Activated CD4-positive, alpha-beta T cell treated with anti-CD3 and anti-CD28 coated beads, Interleukin-2, amount 10 ng/mL, durations not matched to agents 7 days and 5 days (primary cell): ENCODE data around the gene HPS5. TPM values are rescaled to one million over a fixed set of nuclear protein-coding genes. Genes with fewer than 3 reads are reported as not detected.
A peak's percentile ranks its signal among the peaks of the same experiment; 100 is the strongest.
"Not testable (repeated sequence)": the region's sequence is repeated elsewhere in the genome, so short reads cannot be mapped to it uniquely, and the experiment has no call there.

Experiments
- CTCF ChIA-PET: fragments of 350-600 bp; sonication (Branson Sonifier 250); formaldehyde crosslinking; loops from one replicate; lab custom pipeline; 2021; ENCODE audit warnings: antibody characterized with exemption; lab: Charles Lee
- POLR2A ChIA-PET: fragments of 350-600 bp; sonication (Branson Sonifier 250); formaldehyde crosslinking; loops from one replicate; lab custom pipeline; 2021; ENCODE audit warnings: antibody characterized with exemption; lab: Charles Lee
- DNase-seq: peaks from one replicate; pipeline ENCODE4 v3.0.0-alpha.2; 2020
- H3K27ac Mint-ChIP-seq: one replicate; pipeline ENCODE4 v1.8.0; 2021; ENCODE audit warnings: mild to moderate bottlenecking, moderate library complexity, mixed read lengths
- H3K27me3 Mint-ChIP-seq: one replicate; pipeline ENCODE4 v1.8.0; 2021; ENCODE audit warnings: mixed read lengths
- H3K36me3 Mint-ChIP-seq: one replicate; pipeline ENCODE4 v1.8.0; 2021; ENCODE audit warnings: low read depth, mixed read lengths
- H3K4me1 Mint-ChIP-seq: one replicate; pipeline ENCODE4 v1.8.0; 2021; ENCODE audit warnings: mixed read lengths
- H3K4me3 Mint-ChIP-seq: one replicate; pipeline ENCODE4 v1.8.0; 2021; ENCODE audit warnings: mild to moderate bottlenecking, moderate library complexity, mixed read lengths
- H3K9me3 Mint-ChIP-seq: one replicate; pipeline ENCODE4 v1.8.0; 2021; ENCODE audit warnings: mixed read lengths
- total RNA-seq, 2 experiments: library from RNA; stranded (reverse); gene quantifications; one replicate each; pipeline ENCODE4 v1.2.3, GENCODE V29; 2021

HPS5 gene
- total RNA-seq, 2 experiments from 2014 or later, result 17.6 TPM

DNA sequence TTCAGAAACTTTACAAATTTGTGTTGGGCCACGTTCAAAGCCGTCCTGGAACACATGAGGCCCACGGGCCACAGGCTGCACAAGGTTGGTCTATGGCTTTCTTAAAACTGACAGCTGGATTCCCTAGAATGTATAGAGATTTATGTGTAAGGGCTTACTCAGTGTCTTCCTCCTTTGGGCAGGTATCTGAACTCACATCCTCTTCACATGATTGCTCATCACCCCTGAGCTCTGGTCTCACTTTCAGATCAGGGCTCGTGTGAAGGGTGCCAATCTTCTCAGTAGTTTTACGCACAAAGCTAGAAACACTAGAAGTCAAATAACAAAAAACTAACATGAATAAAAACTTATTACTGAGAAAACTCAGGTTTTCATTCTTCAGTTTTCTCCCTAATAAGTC is 27.1 kb downstream of the HPS5 start:
- peaks cover 7% of the 10 kb centered on the region for H3K4me1 Mint-ChIP-seq
- no peaks in the 10 kb centered on the region for H3K9me3 Mint-ChIP-seq
- no peaks in the 10 kb centered on the region for H3K27me3 Mint-ChIP-seq
- ChIA-PET CTCF (interaction anchor here (0.9 to 1.7 kb wide), 8 partner anchors 9 to 427 kb away, joined by 3 to 7 read pairs (median 3); partner anchors contain the start of gene SAA2), POLR2A (no interaction called here)
- H3K4me3 Mint-ChIP-seq, result no peak overlapping the region
- H3K36me3 Mint-ChIP-seq, result peaks cover 67% of the 10 kb centered on the region
- H3K27ac Mint-ChIP-seq, result no peak overlapping the region
- DNase-seq, result no peak

DNA sequence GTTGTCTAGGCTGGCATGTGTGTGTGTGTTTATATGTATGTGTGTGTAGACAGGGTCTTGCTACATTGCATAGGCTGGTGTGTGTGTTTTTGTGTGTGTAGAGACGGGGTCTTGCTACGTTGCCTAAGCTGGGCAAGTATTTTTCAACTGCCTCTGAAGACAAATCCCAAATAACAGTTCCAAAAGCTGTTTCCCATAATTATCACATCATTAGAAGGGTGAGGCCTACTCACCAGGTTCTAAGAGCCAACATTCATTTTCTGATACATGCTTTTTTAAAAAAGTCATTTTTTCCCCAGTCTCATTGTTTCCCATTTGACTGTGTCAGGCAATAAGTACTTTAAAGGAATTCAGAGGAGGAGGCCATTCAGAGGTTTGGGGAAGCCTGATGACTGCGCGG is 33.0 kb downstream of the HPS5 start:
- H3K9me3 Mint-ChIP-seq, result no peaks in the 10 kb centered on the region
- ChIA-PET POLR2A (no interaction called here), CTCF (interaction anchor here (1.1 kb wide), 1 partner anchor 24 kb away, joined by 6 read pairs; no protein-coding TSS in a partner anchor)
- no peak for DNase-seq
- H3K4me3 Mint-ChIP-seq, result no peak overlapping the region
- no peak overlapping the region for H3K27ac Mint-ChIP-seq
- H3K4me1 Mint-ChIP-seq, result no peaks in the 10 kb centered on the region
- no peaks in the 10 kb centered on the region for H3K27me3 Mint-ChIP-seq
- H3K36me3 Mint-ChIP-seq, result peaks cover 55% of the 10 kb centered on the region

DNA sequence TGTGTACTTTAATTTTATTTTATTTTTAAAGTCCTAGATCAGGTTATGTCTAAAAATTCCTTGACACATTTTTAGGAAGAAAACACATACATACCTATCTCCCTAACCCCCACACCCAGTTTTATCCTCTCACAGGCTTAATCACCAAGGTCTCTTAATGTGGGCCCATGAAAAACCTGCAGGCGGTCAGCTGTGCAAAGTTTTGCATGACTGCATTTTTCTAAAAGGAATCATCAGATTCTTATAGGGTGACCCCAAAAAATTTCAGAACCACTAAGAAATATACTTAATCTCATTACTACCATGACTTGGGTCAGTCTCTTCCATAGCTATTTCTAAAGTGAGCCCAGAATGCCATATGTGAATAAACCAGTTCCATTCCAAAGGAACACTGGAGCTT is 36.1 kb downstream of the HPS5 start:
- POLR2A ChIA-PET, result no interaction called here
- no peaks in the 10 kb centered on the region for H3K9me3 Mint-ChIP-seq

DNA sequence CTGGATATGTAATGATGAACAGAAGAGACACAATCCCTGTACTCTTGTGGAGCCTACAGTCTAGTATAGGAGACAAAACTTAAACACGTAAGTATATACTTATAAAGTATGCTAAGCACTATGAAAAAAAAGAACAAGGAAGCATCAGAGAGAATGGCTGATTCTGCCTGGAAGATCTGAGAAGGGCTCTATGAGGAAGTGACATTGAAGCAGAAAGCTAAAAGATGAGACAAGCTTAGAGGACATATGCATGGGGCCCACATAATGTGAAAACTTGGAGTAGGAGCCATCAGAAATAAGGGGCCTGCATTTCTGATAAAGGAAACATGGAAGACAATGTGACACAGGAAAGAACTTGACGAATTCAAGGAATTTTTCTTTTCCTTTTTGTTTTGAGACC is 39.3 kb downstream of the HPS5 start:
- peak overlapping the region; percentile 72 for H3K27ac Mint-ChIP-seq

More for the DNA sequence above, 36.1 kb downstream of the HPS5 start:
- H3K27ac Mint-ChIP-seq, result no peak overlapping the region
- CTCF ChIA-PET, result interaction anchor here (1.5 to 2.2 kb wide), 3 partner anchors 8 to 479 kb away, joined by 4 to 7 read pairs (median 4); no protein-coding TSS in a partner anchor
- no peak overlapping the region for H3K4me3 Mint-ChIP-seq
- no peak for DNase-seq
- peaks cover 51% of the 10 kb centered on the region for H3K36me3 Mint-ChIP-seq
- no peaks in the 10 kb centered on the region for H3K27me3 Mint-ChIP-seq
- peaks cover 11% of the 10 kb centered on the region for H3K4me1 Mint-ChIP-seq

DNA sequence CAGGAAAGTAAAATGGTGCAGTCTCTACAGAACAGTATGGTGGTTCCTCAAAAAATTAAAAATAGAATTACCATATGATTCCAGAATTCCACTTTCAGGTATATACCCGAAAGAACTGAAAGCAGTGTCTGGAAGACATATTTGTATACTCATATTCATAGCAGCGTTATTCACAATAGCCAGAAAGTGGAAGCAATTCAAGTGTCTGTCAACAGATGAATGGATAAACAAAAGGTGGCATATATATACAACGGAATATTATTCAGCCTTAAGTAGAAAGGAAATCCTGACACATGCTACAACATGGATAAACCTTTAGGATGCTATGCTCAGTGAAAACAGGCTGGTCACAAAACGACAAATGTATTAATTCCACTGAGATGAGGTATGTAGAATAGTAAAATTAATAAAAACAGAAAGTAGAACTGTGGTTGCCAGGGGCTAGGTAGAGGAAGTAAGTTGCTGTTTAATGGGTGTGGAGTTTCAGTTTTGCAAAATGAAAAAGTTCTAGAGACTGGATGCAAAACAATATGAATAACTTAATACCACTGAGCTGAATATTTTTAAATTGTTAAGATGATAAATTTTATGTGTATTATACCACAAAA is 41.4 kb downstream of the HPS5 start:
- Mint-ChIP-seq H3K27me3 (no peaks in the 10 kb centered on the region), H3K9me3 (peaks cover 1% of the 10 kb centered on the region), H3K27ac (peak overlapping the region; percentile 89), H3K4me3 (peak overlapping the region; percentile 51), H3K36me3 (peaks cover 48% of the 10 kb centered on the region), H3K4me1 (peaks cover 28% of the 10 kb centered on the region)
- CTCF ChIA-PET, result no interaction called here
- POLR2A ChIA-PET, result no interaction called here
- DNase-seq, result no peak

More for the DNA sequence above, 39.3 kb downstream of the HPS5 start:
- DNase-seq, result no peak
- POLR2A ChIA-PET, result no interaction called here
- Mint-ChIP-seq H3K4me1 (peaks cover 28% of the 10 kb centered on the region), H3K27me3 (no peaks in the 10 kb centered on the region), H3K4me3 (no peak overlapping the region), H3K9me3 (no peaks in the 10 kb centered on the region), H3K36me3 (peaks cover 56% of the 10 kb centered on the region)
- CTCF ChIA-PET, result interaction anchor here (1.2 kb wide), 1 partner anchor 12 kb away, joined by 3 read pairs; no protein-coding TSS in a partner anchor

DNA sequence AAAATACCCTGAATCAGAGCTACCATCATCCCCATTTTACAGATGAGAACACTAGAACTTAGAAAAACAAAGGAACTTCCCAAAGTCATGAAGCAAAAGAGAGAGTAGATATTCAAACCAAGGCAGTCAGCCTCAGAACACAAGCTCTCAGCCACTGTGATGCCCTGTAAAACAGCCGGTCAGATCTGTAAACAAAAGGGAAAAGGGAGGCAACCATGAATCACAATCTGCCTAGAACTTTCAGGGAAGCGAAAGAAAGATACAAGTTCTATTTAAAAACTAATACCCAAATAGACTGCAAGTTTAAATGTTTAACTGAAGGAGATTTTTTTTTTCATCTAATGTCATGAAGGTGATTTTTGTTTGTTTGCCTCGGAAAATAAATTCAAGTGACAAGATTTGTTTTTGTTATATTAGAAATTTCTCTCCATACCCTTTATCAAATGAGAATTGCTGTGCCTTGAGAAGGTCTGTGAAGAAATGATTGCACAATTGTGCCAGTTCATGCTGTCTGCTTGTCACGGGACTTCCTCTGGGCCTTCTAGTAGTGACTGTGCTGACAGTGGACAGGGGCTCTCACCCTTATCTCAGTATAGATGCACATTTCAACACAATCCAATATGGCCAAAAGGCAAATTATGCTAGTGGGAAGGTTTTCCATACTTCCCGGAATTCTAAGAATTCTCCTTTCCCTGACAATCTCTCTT is 44.2 kb downstream of the HPS5 start:
- POLR2A ChIA-PET, result no interaction called here
- Mint-ChIP-seq H3K27ac (no peak overlapping the region), H3K27me3 (no peaks in the 10 kb centered on the region), H3K36me3 (peaks cover 35% of the 10 kb centered on the region), H3K9me3 (peaks cover 7% of the 10 kb centered on the region), H3K4me1 (peaks cover 28% of the 10 kb centered on the region), H3K4me3 (no peak overlapping the region)
- DNase-seq, result no peak
- CTCF ChIA-PET, result interaction anchor here (1.1 to 1.3 kb wide), 2 partner anchors 9 to 18 kb away, joined by 4 read pairs; no protein-coding TSS in a partner anchor

DNA sequence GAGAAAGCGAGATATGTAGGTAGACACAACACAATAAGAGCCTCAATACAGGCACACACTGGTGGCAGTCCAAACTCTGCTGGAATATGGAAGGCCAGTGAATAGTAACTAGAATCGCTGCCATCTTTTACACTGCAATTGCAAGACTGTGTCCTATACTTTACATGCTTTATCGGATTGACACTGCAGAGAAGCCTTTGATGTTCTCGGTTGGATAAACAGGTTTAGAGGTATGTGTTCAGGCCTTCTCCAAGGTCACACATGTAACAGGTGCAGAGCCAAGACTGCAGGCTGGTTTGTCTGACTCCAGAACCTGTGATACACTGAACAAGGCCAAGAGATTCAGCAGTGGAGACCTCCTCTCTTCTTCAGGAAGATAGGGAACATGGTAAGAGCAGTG is 50.7 kb downstream of the HPS5 start:
- Mint-ChIP-seq H3K36me3 (no peaks in the 10 kb centered on the region), H3K27ac (no peak overlapping the region), H3K9me3 (peaks cover 7% of the 10 kb centered on the region), H3K4me1 (peaks cover 11% of the 10 kb centered on the region), H3K27me3 (no peaks in the 10 kb centered on the region), H3K4me3 (no peak overlapping the region)
- CTCF ChIA-PET, result no interaction called here
- DNase-seq, result no peak
- POLR2A ChIA-PET, result no interaction called here

DNA sequence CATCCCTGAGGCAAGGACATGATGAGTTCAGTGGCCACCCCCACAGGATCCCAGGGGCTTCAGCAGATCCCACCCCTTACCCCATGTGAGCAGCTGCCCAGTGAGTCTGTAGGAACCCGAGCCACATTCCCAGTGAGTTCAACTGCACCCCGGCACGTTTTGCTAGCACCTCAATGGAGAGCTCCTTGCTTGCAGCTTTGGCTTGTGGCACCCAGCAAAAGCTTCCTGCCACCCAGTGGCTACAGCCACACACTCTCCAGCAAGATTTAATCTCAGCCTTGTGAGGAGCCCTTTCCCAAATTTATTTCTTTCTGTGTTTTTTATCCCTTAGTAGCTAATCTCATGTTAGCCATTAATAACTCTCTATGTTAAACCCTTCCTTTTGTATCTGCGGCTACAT is 51.8 kb downstream of the HPS5 start:
- no peaks in the 10 kb centered on the region for H3K27me3 Mint-ChIP-seq
- no peak overlapping the region for H3K27ac Mint-ChIP-seq
- POLR2A ChIA-PET, result no interaction called here
- CTCF ChIA-PET, result no interaction called here
- DNase-seq, result no peak
- peaks cover 20% of the 10 kb centered on the region for H3K4me1 Mint-ChIP-seq
- no peak overlapping the region for H3K4me3 Mint-ChIP-seq
- no peaks in the 10 kb centered on the region for H3K36me3 Mint-ChIP-seq
- H3K9me3 Mint-ChIP-seq, result peaks cover 1% of the 10 kb centered on the region

DNA sequence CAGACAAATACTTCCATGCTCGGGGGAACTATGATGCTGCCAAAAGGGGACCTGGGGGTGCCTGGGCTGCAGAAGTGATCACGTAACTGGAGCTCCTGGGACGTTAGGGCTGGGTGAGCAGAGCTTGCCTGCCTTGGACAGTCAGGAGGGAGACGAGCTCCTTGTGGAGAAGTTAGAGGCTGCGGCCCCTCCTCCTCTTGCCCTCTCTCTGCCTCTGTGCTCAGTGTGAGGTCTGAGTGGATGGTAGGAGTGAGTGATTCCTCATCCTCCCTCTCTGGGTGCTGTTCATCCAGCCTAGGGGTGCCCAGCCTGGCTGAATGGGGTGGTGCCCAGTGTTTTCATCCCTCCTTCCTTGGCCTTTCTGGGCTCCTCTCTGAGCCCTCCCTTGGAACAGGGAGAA is 52.7 kb downstream of the HPS5 start:
- H3K27ac Mint-ChIP-seq, H3K36me3 Mint-ChIP-seq, H3K27me3 Mint-ChIP-seq, H3K9me3 Mint-ChIP-seq, POLR2A ChIA-PET, H3K4me3 Mint-ChIP-seq, DNase-seq: not testable (repeated sequence)
- CTCF ChIA-PET, result interaction anchor here (0.6 kb wide), 1 partner anchor 279 kb away, joined by 3 read pairs; no protein-coding TSS in a partner anchor
- H3K4me1 Mint-ChIP-seq, result peaks cover 26% of the 10 kb centered on the region

DNA sequence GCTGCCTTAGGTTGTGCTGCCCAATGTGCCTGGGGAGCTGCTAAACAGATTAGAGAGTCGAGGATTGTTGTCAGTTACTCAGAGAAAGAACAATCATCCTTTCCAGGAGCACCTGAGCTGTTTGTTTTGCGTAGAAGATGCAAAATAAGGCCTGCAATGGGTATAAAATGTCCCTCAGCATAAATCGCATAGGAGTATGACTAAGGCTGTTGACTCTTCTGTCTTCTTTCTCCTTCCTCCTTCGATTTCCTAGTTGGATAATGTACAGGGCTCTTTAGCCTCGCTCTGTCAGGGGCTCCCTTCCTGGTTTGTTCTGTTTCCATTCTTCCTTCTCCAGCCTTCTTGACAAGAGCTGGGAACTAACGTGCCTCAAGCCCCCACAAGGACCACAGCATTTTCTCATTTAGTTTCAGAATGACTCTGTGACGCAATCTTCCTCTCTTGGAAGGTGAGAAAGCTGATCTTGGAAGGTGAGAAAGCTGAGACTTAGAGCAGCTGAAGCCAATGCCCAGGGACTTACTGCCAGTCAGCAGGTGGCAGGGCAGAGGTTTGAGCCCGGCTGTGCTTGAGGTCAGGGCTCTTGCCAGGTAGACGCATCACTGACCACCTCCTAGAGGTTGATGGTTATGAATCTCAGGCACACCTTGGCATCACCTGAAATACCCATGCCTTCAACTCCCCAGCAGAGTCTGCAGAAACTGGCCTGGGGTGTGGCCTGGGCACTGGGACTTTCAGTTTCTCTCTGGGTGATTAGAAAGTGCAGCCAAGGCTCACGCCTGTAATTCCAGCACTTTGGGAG is 54.4 kb downstream of the HPS5 start:
- DNase-seq, CTCF ChIA-PET, H3K9me3 Mint-ChIP-seq, H3K36me3 Mint-ChIP-seq, H3K27me3 Mint-ChIP-seq: not testable (repeated sequence)
- Mint-ChIP-seq H3K27ac (peak overlapping the region; percentile 83), H3K4me1 (peaks cover 32% of the 10 kb centered on the region), H3K4me3 (peak overlapping the region; percentile 33)
- POLR2A ChIA-PET, result interaction anchor here (1.1 kb wide), 1 partner anchor 21 kb away, joined by 3 read pairs; no protein-coding TSS in a partner anchor

DNA sequence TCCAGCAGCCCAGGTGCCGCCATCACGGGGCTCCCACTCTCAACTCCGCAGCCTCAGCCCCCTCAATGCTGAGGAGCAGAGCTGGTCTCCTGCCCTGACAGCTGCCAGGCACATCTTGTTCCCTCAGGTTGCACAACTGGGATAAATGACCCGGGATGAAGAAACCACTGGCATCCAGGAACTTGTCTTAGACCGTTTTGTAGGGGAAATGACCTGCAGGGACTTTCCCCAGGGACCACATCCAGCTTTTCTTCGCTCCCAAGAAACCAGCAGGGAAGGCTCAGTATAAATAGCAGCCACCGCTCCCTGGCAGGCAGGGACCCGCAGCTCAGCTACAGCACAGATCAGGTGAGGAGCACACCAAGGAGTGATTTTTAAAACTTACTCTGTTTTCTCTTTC is 56.0 kb downstream of the HPS5 start, which contains the start of gene SAA1:
Gene SAA1, plus strand, starts transcription at position 316 of the 400 bp plus-strand sequence. CDS start 624 bp downstream, outside the sequence.
- ChIA-PET POLR2A (no interaction called here), CTCF (no interaction called here)
- peaks cover 3% of the 10 kb centered on the region for H3K27me3 Mint-ChIP-seq
- H3K36me3 Mint-ChIP-seq, result no peaks in the 10 kb centered on the region
- no peak for DNase-seq
- H3K9me3 Mint-ChIP-seq, result no peaks in the 10 kb centered on the region
- peaks cover 32% of the 10 kb centered on the region for H3K4me1 Mint-ChIP-seq
- no peak within 1 kb of the TSS for H3K4me3 Mint-ChIP-seq
- H3K27ac Mint-ChIP-seq, result no peak within 1 kb of the TSS

DNA sequence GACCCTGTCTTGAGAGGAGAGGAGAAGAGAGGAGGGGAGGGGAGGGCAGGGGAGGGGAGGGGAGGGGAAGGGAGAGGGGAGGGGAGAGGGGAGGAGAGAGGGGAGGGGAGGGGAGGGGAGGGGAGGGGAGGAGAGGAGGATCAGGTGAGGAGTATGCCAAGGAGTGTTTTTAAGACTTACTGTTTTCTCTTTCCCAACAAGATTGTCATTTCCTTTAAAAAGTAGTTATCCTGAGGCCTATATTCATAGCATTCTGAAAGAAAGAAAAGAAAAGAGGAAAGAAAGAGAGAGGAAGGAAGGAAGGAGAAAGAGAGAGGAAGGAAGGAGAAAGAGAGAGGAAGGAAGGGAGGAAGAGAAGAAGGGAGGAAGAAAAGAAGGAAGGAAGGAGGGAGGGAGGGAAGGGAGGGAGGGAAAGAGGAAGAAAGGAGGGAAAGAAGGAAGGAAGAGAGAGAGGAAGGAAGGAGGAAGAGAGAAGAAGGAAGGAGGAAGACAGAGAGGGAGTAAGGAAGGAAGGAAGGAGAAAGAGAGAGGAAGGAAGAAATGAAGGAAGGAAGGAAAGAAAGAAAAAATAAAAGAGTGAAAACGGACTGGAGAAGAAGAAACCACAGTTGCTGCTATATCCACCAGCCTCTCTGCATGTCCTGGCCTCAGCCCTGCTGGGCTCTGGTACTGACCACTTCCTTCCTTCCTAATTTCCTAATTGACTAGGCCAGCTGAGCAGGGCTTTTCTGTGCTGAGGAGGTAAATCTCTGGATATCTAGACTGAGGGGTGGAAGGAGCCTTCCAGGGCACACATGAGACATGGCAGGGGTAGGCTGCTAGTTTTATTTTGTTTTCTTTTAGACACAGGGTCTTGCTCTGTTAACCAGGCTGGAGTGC is 57.0 kb downstream of the HPS5 start:
- H3K36me3 Mint-ChIP-seq, result no peaks in the 10 kb centered on the region
- ChIA-PET POLR2A (no interaction called here), CTCF (interaction anchor here (0.8 kb wide), 1 partner anchor 21 kb away, joined by 3 read pairs; no protein-coding TSS in a partner anchor)
- peaks cover 3% of the 10 kb centered on the region for H3K27me3 Mint-ChIP-seq
- DNase-seq, result no peak
- H3K27ac Mint-ChIP-seq, result no peak overlapping the region
- H3K9me3 Mint-ChIP-seq, result no peaks in the 10 kb centered on the region
- H3K4me3 Mint-ChIP-seq, result no peak overlapping the region
- H3K4me1 Mint-ChIP-seq, result peaks cover 32% of the 10 kb centered on the region
